Right lobe of liver (tissue), 4 donors: ENCODE measurements around the gene DIRAS1.

Experiments used
- POLR2A ChIP-seq: fragments of 450-650 bp; IDR thresholded peaks from one replicate; pipeline ENCODE4 v1.6.1; 2017; ENCODE audit warnings: antibody characterized with exemption, mild to moderate bottlenecking
- TF ChIP-seq, protein P1 (sequence below), 4 donors: fragments of 200-600 bp in 3 of 4; fragments of 450-650 bp in 1 of 4; IDR thresholded peaks; one replicate each; pipeline versions ENCODE4 v1.5.1 to v1.8.0; 2016 to 2022; ENCODE audit warnings: antibody characterized with exemption in 4 of 4, mild to moderate bottlenecking in 2 of 4
- donor health status: DM: no; HTN: no; CAD: no.
- donor health status: DM: no; HTN: no; CAD: no.
- donor health status: DM: no; HTN: yes; CAD: no.

DNA sequence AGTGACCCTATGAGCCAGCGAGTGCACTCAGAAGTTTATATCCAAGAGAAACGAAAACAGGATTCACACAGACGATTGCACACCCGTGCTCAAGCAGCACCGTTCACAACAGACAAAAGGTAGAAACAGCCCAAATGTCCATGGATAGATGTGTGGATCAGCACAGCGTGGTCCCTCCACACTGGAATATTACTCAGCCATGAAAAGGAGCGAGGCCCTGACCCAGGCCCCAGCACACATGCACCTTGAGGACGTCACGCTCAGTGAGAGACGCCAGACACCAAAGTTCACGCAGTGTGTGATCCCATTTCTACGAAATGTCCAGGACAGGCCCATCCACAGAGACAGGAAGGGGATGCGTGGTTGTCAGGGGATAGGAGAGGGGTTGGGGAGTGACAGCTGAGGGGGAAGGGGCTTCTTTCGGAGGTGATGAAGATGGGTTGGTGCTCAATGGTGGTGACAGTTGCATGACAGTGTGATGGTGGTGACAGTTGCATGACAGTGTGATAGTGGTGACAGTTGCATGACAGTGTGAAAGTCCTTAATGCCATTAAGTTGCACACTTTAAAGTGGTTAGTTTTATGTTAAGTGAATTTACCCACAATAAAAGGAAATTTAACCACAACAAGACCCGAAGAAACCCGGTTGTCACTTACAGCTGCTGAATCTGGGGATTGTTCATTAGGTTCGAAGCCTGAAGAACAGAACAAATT lies 37.6 kb upstream of the DIRAS1 start:
- TF ChIP-seq, protein P1, sequence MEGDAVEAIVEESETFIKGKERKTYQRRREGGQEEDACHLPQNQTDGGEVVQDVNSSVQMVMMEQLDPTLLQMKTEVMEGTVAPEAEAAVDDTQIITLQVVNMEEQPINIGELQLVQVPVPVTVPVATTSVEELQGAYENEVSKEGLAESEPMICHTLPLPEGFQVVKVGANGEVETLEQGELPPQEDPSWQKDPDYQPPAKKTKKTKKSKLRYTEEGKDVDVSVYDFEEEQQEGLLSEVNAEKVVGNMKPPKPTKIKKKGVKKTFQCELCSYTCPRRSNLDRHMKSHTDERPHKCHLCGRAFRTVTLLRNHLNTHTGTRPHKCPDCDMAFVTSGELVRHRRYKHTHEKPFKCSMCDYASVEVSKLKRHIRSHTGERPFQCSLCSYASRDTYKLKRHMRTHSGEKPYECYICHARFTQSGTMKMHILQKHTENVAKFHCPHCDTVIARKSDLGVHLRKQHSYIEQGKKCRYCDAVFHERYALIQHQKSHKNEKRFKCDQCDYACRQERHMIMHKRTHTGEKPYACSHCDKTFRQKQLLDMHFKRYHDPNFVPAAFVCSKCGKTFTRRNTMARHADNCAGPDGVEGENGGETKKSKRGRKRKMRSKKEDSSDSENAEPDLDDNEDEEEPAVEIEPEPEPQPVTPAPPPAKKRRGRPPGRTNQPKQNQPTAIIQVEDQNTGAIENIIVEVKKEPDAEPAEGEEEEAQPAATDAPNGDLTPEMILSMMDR (IDR thresholded peaks at IDR 0.05), result no peak
- no peak for TF ChIP-seq POLR2A
